GM19193 (cell line): ENCODE data around the gene SAP30L.
A peak's percentile ranks its signal among the peaks of the same experiment; 100 is the strongest.

Experiments used
- POLR2A ChIP-seq: IDR thresholded peaks from 4 replicates; pipeline ENCODE4 v1.6.1; 2011; ENCODE audit not compliant: insufficient read depth, insufficient read length; ENCODE audit errors: extremely low read depth

The SAP30L gene, protein sequence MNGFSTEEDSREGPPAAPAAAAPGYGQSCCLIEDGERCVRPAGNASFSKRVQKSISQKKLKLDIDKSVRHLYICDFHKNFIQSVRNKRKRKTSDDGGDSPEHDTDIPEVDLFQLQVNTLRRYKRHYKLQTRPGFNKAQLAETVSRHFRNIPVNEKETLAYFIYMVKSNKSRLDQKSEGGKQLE

DNA sequence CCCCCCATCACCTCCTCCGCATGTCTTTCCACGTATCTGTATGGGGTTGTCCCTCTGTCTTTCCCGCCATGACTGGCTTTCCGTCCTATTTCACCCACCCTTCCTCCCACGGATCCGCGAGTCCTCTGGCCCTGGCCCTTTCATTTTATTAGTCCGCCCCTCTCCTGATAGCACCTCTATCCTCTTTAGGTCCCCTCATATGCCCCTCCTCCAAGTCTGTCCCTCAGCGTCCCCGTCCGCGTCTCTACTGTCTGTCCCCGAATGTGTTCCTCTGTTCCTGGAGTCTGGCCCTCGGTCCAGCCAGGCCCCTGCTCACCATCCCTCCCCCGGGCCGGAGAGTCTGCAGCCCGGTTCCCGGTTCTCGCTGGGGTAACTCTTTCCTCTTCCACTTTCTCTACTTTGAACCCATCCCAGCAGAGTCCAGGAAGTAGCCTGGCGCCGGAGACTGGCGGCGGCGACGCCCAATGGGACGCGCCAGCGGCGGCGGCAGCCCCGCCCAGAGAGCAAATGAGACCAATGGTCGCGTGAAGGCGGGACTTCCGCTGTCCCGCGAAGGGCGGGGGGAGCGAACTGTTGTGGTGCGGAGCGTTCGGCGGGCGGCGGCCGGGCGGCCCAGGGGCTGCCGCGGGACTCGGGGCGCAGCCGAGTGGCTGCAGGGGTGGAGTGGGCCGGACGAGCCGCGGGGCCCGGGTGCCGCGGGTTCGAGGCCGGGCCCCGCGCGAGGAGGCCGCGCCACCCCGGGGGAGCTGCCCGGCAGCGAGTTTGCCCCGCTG is at the start of gene SAP30L:
SAP30L (plus strand) TSS at position 576 of the 773 bp plus-strand sequence. CDS start 608 bp downstream, outside the sequence.
- TF ChIP-seq POLR2A, result peak; percentile 81

- TF ChIP-seq POLR2A, result no peak
These were observed 49.7 kb upstream of the SAP30L start for GRCh38 chr5:154396128-154396527.

GRCh38 chr5:154397652-154398406 is 48.0 kb upstream of the SAP30L start:
- no peak for TF ChIP-seq POLR2A

- no peak for TF ChIP-seq POLR2A
These were observed 45.1 kb upstream of the SAP30L start for GRCh38 chr5:154400678-154401077.

- no peak for TF ChIP-seq POLR2A
These were observed 44.4 kb upstream of the SAP30L start for GRCh38 chr5:154401355-154401754.

- TF ChIP-seq POLR2A, result no peak
These were observed 43.9 kb upstream of the SAP30L start for GRCh38 chr5:154401931-154402330.

GRCh38 chr5:154402611-154403010 is 43.2 kb upstream of the SAP30L start:
- no peak for TF ChIP-seq POLR2A

GRCh38 chr5:154403234-154403633 is 42.6 kb upstream of the SAP30L start:
- TF ChIP-seq POLR2A, result no peak

GRCh38 chr5:154403776-154404387 is 41.9 kb upstream of the SAP30L start:
- no peak for TF ChIP-seq POLR2A

DNA sequence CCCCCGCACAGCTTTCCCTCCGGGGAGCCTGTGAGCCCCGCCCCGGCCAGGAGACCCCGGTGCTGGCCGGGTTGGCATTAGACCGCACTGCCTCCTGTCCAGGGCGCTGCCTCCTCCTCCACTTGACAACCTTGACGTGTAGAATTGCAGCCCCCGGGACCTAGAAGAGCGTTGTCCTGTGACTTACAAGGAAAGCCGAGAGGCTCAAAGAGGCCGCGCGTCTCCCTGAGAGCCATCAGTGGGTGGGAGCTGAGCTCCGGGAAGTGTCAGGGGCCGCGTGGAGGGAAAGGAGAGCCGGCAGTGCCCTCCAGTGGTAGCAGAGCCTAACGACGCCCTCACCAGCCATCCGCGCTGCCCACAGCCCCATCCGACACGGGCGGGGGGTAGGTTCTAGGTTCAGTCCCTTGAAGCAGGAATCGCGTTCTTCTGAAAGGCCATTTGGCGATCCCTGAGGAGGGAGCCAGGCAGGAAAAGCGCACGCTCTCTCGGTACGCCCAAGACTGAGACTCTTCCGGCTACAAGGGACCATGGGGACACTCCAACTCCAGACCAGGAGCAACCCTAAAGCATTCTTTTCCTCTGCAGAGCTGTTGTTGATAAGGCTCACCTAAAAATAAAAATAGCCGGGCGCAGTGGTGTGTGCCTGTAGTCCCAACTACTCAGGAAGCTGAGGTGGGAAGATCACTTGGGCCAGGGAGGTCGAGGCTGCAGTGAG is 40.6 kb upstream of the SAP30L start:
- TF ChIP-seq POLR2A, result no peak

DNA sequence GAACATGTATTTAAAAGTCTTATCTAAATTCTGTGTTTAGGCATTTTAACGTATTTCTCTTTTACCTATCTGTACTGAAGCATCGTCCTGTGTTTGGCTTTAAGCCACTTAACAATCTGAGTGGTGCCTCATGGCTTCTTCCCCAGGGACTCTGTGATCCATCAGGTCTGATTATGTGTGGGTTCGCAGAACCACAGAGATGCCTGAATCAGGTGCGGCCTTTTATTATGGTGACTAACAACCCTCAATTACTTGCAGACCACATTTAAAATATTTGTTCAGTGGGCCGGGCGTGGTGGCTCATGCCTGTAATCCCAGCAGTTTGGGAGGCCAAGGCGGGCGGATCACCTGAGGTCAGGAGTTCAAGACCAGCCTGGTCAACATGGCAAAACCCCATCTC is 39.6 kb upstream of the SAP30L start:
- TF ChIP-seq POLR2A, result no peak

DNA sequence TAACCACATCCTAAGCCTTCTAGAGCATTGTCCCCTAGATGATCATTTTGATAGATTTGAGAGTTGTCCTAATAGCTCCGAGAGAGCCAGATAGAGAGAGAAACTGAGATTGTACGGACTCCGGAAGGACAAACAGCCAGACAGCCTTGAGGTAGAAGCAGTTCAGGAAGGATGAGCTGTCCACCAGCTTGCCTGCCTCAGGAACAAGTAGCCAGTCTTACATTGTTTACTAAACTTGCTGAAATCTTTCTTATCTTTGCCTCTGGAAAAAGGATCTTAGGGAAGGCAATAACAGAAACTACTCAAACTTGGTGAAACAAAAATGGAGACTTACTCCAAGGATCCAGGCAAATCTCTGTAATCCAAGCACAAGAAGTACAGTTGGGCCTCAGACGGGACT is 39.0 kb upstream of the SAP30L start:
- no peak for TF ChIP-seq POLR2A

DNA sequence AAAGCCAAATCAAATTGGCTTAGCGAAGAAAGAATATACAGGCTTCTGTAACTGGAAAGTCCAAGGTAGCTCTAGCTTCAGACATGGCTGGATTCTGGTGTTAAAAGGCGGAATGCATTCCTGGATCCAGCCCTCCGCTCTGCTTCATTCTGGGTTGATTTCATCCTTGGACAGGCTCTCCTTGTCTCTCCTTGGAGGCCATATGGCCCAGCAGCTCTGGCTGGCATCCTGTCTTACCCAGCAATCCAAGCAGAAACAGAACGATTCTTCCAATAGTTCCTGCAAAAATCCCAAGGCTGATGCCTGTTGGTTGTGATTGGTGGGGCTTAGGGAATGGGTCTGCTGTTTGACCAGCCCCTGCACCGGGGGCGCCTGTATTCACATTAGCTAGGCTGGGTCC is 37.0 kb upstream of the SAP30L start:
- no peak for TF ChIP-seq POLR2A

DNA sequence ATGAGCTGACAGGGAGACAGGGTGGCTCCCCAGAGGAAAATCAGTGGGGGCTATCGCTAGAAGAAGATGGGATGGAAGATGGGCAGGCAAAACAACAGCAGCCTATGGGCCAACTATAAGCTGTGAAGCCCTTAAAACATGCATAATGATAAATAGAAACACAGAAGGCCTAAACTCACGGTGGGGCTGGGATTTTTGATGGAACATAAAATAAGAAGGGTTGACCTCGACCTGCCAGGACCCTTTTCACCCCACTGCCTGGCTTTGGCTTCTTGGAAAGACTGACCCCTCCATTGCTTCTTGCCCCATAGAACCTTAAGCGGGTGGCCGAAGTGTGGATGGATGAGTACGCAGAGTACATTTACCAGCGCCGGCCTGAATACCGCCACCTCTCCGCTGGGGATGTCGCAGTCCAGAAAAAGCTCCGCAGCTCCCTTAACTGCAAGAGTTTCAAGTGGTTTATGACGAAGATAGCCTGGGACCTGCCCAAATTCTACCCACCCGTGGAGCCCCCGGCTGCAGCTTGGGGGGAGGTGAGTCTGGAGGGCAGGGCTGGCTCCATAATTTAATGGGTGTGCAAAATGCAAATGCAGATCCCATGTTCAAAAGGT is 36.5 kb upstream of the SAP30L start:
- TF ChIP-seq POLR2A, result no peak

DNA sequence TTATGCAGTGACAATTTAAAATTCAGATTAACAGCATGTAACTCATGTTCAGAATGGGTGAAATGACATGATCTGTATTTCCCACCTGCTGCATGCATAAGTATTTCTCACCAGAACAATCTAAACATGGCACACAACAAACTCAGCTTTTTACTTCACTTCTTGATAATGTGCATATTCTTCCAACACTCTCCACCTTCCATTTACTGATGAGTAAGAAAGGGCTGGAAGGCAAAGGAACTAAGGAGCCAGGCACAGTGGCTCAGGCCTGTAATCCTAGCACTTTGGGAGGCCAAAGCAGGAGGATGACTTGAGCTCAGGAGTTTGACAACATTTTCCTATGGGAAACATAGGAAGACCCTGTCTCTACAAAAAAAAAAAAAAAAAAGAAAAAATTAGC is 35.8 kb upstream of the SAP30L start:
- TF ChIP-seq POLR2A, result no peak

DNA sequence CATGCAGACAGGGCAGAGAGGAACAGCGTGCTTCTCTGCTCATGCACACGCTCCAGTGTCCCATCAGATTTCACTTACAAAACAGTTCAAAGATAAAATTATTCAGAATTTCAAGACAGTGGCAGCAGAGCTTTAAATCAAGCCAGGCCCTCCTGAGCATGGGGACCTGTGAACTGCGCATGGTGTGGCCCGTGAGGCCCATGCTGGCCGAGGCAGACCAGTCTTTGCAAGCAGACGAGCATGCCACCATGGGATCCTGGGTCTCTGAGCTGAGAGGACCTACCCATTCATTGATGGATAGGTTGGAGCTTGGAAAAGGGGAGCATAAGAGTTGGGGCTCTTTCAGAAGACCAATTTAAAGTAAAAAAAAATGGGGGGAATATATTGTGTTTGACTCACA is 35.0 kb upstream of the SAP30L start:
- TF ChIP-seq POLR2A, result no peak
